Liver (tissue), 9 donors: ENCODE data around the gene SAE1. TPM values are rescaled to one million over a fixed set of nuclear protein-coding genes. Genes with fewer than 3 reads are reported as not detected.
A peak's percentile ranks its signal among the peaks of the same experiment; 100 is the strongest.

Experiments
- DNase-seq: peaks from one replicate; pipeline ENCODE4 v3.0.0-alpha.2; 2017; ENCODE audit warnings: low spot score
- H3K27ac ChIP-seq, 2 donors: one replicate each; pipeline ENCODE4 v1.7.0; 2013; ENCODE audit warnings: inconsistent platforms in 2 of 2, low read length in 2 of 2, control low read depth in 1 of 2, low read depth in 1 of 2, mild to moderate bottlenecking in 1 of 2
- H3K27me3 ChIP-seq, 4 donors: one replicate each; pipeline versions ENCODE4 v1.6.1 to v1.7.0; 2013; ENCODE audit warnings: low read length in 3 of 4, inconsistent platforms in 1 of 4, mild to moderate bottlenecking in 1 of 4, moderate library complexity in 1 of 4; ENCODE audit not compliant: control insufficient read depth in 4 of 4, insufficient read depth in 4 of 4
- H3K36me3 ChIP-seq, 4 donors: one replicate each; pipeline versions ENCODE4 v1.6.1 to v1.7.0; 2013; ENCODE audit warnings: low read length in 3 of 4, mild to moderate bottlenecking in 3 of 4, low read depth in 1 of 4, moderate library complexity in 1 of 4; ENCODE audit not compliant: control insufficient read depth in 4 of 4, insufficient read depth in 3 of 4
- H3K4me1 ChIP-seq, 4 donors: one replicate each; pipeline versions ENCODE4 v1.6.1 to v1.7.0; 2013; ENCODE audit warnings: low read length in 3 of 4, mild to moderate bottlenecking in 3 of 4, moderate library complexity in 1 of 4; ENCODE audit not compliant: control insufficient read depth in 4 of 4, insufficient read depth in 4 of 4
- H3K4me3 ChIP-seq, 3 donors: one replicate each; pipeline versions ENCODE4 v1.6.1 to v1.7.0; 2013; ENCODE audit warnings: low read length in 3 of 3, control low read depth in 1 of 3, low read depth in 1 of 3, mild to moderate bottlenecking in 1 of 3
- H3K9ac ChIP-seq, 2 donors: one replicate each; pipeline ENCODE4 v1.7.0; 2013; ENCODE audit warnings: low read length in 2 of 2, mild to moderate bottlenecking in 2 of 2, moderate library complexity in 2 of 2, control low read depth in 1 of 2, low read depth in 1 of 2
- H3K9me3 ChIP-seq, 4 donors: one replicate each; pipeline versions ENCODE4 v1.6.1 to v1.7.0; 2013; ENCODE audit warnings: low read length in 3 of 4; ENCODE audit not compliant: control insufficient read depth in 4 of 4
- ATF3 ChIP-seq: IDR thresholded peaks from 2 replicates; pipeline ENCODE4 v1.6.1; 2016; ENCODE audit warnings: antibody characterized with exemption
- EGR1 ChIP-seq, 2 donors: IDR thresholded peaks; 2 replicates each; pipeline ENCODE4 v1.6.1; 2016 to 2018; ENCODE audit warnings: antibody characterized with exemption in 2 of 2, low read depth in 2 of 2
- FOXA1 ChIP-seq: IDR thresholded peaks from 2 replicates; pipeline ENCODE4 v1.6.1; 2016; ENCODE audit warnings: antibody characterized with exemption
- FOXA2 ChIP-seq: IDR thresholded peaks from 2 replicates; pipeline ENCODE4 v1.6.1; 2016; ENCODE audit warnings: antibody characterized with exemption
- HNF4A ChIP-seq, 2 donors: conservative IDR thresholded peaks; 2 replicates each; pipeline ENCODE4 v1.6.1; 2016; ENCODE audit warnings: antibody characterized with exemption in 2 of 2, mild to moderate bottlenecking in 2 of 2
- HNF4G ChIP-seq: IDR thresholded peaks from 2 replicates; pipeline ENCODE4 v1.6.1; 2016; ENCODE audit warnings: antibody characterized with exemption
- MAX ChIP-seq: IDR thresholded peaks from 2 replicates; pipeline ENCODE4 v1.6.1; 2016; ENCODE audit warnings: antibody characterized with exemption
- NR2F2 ChIP-seq: IDR thresholded peaks from 2 replicates; pipeline ENCODE4 v1.6.1; 2016; ENCODE audit warnings: antibody characterized with exemption
- RAD21 ChIP-seq, 2 donors: IDR thresholded peaks; 2 replicates each; pipeline ENCODE4 v1.6.1; 2016; ENCODE audit warnings: antibody characterized with exemption in 2 of 2, mild to moderate bottlenecking in 2 of 2
- REST ChIP-seq: IDR thresholded peaks from 2 replicates; pipeline ENCODE4 v1.6.1; 2016; ENCODE audit warnings: antibody characterized with exemption, mild to moderate bottlenecking
- RXRA ChIP-seq, 2 donors: IDR thresholded peaks; 2 replicates each; pipeline ENCODE4 v1.6.1; 2017 to 2018; ENCODE audit warnings: antibody characterized with exemption in 2 of 2, mild to moderate bottlenecking in 1 of 2
- SP1 ChIP-seq: IDR thresholded peaks from 2 replicates; pipeline ENCODE4 v1.6.1; 2018; ENCODE audit warnings: antibody characterized with exemption, mild to moderate bottlenecking
- YY1 ChIP-seq: IDR thresholded peaks from 2 replicates; pipeline ENCODE4 v1.6.1; 2016; ENCODE audit warnings: antibody characterized with exemption, mild to moderate bottlenecking
- ZBTB33 ChIP-seq: IDR thresholded peaks from 2 replicates; pipeline ENCODE4 v1.6.1; 2016; ENCODE audit warnings: antibody characterized with exemption
- WGBS: extraction: QIAGEN DNeasy Blood & Tissue Kit; methylation state at CpG from one replicate; pipeline ENCODE4 v1.1.7; 2013; 5-methylcytosine and 5-hydroxymethylcytosine counted together
- polyA plus RNA-seq, 2 donors: library from polyadenylated mRNA; stranded (reverse) in 1 of 2; unstranded in 1 of 2; fragments of 200-250 nt in 1 of 2; fragments of >200 nt in 1 of 2; fragmentation: Nextera tagmentation in 1 of 2; extraction: Ambion mirVana in 1 of 2; gene quantifications; one replicate each; pipeline versions ENCODE4 v1.2.1 to v1.2.3, GENCODE V29; 2013 to 2015
- total RNA-seq, 2 donors: library from RNA; depleted of rRNA; stranded (reverse); fragments of >200 nt; gene quantifications; one replicate each; pipeline ENCODE4 v1.2.3, GENCODE V29; 2014
- donor health status: healthy.
- donor health status: healthy.
- donor health status: healthy.
- donor health status: healthy.
- donor health status: healthy.

The SAE1 gene
- total and polyA plus RNA-seq, 4 donors = 19.0 to 31.8 (median 27.0) TPM

- H3K36me3 ChIP-seq = peaks cover 0 to 3% (median 0%) of the 10 kb centered on the region in 4 donors
- H3K4me3 ChIP-seq = peak overlapping the region in 2 of 3 donors; percentile 1 to 73
- no peaks in the 10 kb centered on the region for H3K9me3 ChIP-seq
- 42% methylated on average over 10 of the region's 10 CpGs for WGBS
- TF ChIP-seq SP1 = no peak
- no peak for TF ChIP-seq HNF4A (conservative IDR thresholded peaks at IDR 0.05)
- no peak for TF ChIP-seq RAD21 (IDR thresholded peaks at IDR 0.05)
- TF ChIP-seq FOXA2 = no peak
- TF ChIP-seq ZBTB33 = no peak
- no peak for TF ChIP-seq EGR1 (IDR thresholded peaks at IDR 0.05; ENCODE audit: low read depth in 2 of 2)
- TF ChIP-seq RXRA (IDR thresholded peaks at IDR 0.05) = no peak
- TF ChIP-seq YY1 = no peak
- no peak for TF ChIP-seq NR2F2
- TF ChIP-seq REST = no peak
- no peak for TF ChIP-seq FOXA1
- TF ChIP-seq MAX = no peak
- no peak for TF ChIP-seq ATF3
- peak; percentile 52 for DNase-seq
- no peaks in the 10 kb centered on the region for H3K27me3 ChIP-seq
- peaks cover 9 to 42% (median 29%) of the 10 kb centered on the region in 4 donors for H3K4me1 ChIP-seq
- H3K9ac ChIP-seq = no peak overlapping the region
- peak overlapping the region; percentile 98 for H3K27ac ChIP-seq
Measured at GRCh38 chr19:47228937-47229675, 98.5 kb downstream of the SAE1 start.

GRCh38 chr19:47229676-47230053 lies 99.0 kb downstream of the SAE1 start:
- peak overlapping the region in 1 of 2 donors; percentile 44 for H3K9ac ChIP-seq
- H3K4me3 ChIP-seq = peak overlapping the region in 2 of 3 donors; percentile 2 to 90
- peak overlapping the region; percentile 8 to 73 for H3K27ac ChIP-seq
- H3K27me3 ChIP-seq = no peaks in the 10 kb centered on the region
- peaks cover 0 to 3% (median 0%) of the 10 kb centered on the region in 4 donors for H3K36me3 ChIP-seq
- TF ChIP-seq NR2F2 = no peak
- no peak for TF ChIP-seq RAD21 (IDR thresholded peaks at IDR 0.05)
- no peak for TF ChIP-seq EGR1 (IDR thresholded peaks at IDR 0.05; ENCODE audit: low read depth in 2 of 2)
- no peak for TF ChIP-seq HNF4G
- TF ChIP-seq HNF4A (conservative IDR thresholded peaks at IDR 0.05) = no peak
- no peak for TF ChIP-seq MAX
- TF ChIP-seq FOXA2 = no peak
- H3K9me3 ChIP-seq = no peaks in the 10 kb centered on the region
- peaks cover 9 to 42% (median 29%) of the 10 kb centered on the region in 4 donors for H3K4me1 ChIP-seq
- DNase-seq = peak; percentile 47
- WGBS = 11% methylated on average over 9 of the region's 9 CpGs
